DND-41 (cell line): Measurements from ENCODE around the gene GSG1L2.

Source experiments
- ATAC-seq: fragments of 200-7000 bp; cut with Tn5 transposase; 3 replicates; pipeline ENCODE4 v1.9.1; 2021; ENCODE audit warnings: low read depth; ENCODE audit not compliant: insufficient read depth
- DNase-seq: peaks from one replicate; pipeline ENCODE4 v3.0.0-alpha.2; 2020
- H2AFZ ChIP-seq: 2 replicates; pipeline ENCODE4 v1.6.0; 2012; ENCODE audit warnings: low read depth, low read length
- H3K27ac ChIP-seq: 2 replicates; pipeline ENCODE4 v1.5.1; 2012; ENCODE audit warnings: low read length, inconsistent platforms
- H3K27me3 ChIP-seq: fragments of 200-600 bp; sonication (generic); 2 replicates; pipeline ENCODE4 v1.6.0; 2012; ENCODE audit warnings: low read length, mild to moderate bottlenecking, inconsistent platforms; ENCODE audit not compliant: insufficient read depth, poor library complexity
- H3K36me3 ChIP-seq: 2 replicates; pipeline ENCODE4 v1.5.1; 2012; ENCODE audit warnings: low read length, inconsistent platforms; ENCODE audit not compliant: insufficient read depth
- H3K4me1 ChIP-seq: 2 replicates; pipeline ENCODE4 v1.5.1; 2012; ENCODE audit warnings: mild to moderate bottlenecking, low read length; ENCODE audit not compliant: insufficient read depth
- H3K4me2 ChIP-seq: 2 replicates; pipeline ENCODE4 v1.6.0; 2012; ENCODE audit warnings: mild to moderate bottlenecking, moderate library complexity, low read length, inconsistent platforms; ENCODE audit not compliant: insufficient read depth
- H3K4me3 ChIP-seq, 2 experiments: fragments of 200-600 bp in 1 of 2; shearing (Covaris generic) in 1 of 2; 2 replicates each; pipeline ENCODE4 v1.5.1; 2012 to 2016; ENCODE audit warnings: inconsistent platforms in 2 of 2, low read length in 2 of 2, mild to moderate bottlenecking in 2 of 2, low read depth in 1 of 2, moderate library complexity in 1 of 2
- H3K79me2 ChIP-seq: 2 replicates; pipeline ENCODE4 v1.6.0; 2012; ENCODE audit warnings: low read length, inconsistent platforms; ENCODE audit not compliant: insufficient read depth
- H3K9ac ChIP-seq: 2 replicates; pipeline ENCODE4 v1.6.0; 2012; ENCODE audit warnings: low read depth, mild to moderate bottlenecking, inconsistent platforms, low read length, moderate library complexity
- H3K9me3 ChIP-seq: 2 replicates; pipeline ENCODE4 v1.5.1; 2012; ENCODE audit warnings: low read length, moderate library complexity, mild to moderate bottlenecking, inconsistent platforms; ENCODE audit not compliant: insufficient read depth, severe bottlenecking
- H4K20me1 ChIP-seq: 2 replicates; pipeline ENCODE4 v1.6.0; 2012; ENCODE audit warnings: low read length; ENCODE audit not compliant: insufficient read depth
- EZH2 ChIP-seq: IDR thresholded peaks from 3 replicates; pipeline ENCODE4 v1.6.1; 2012; ENCODE audit warnings: borderline replicate concordance, low read depth, mild to moderate bottlenecking, moderate library complexity, low read length, inconsistent platforms; ENCODE audit not compliant: severe bottlenecking
- TF ChIP-seq, protein P1 (sequence below): IDR thresholded peaks from 2 replicates; pipeline ENCODE4 v1.5.1; 2012; ENCODE audit warnings: borderline replicate concordance, low read length, moderate library complexity, mild to moderate bottlenecking; ENCODE audit not compliant: poor library complexity, severe bottlenecking; ENCODE audit errors: extremely low read depth

Gene GSG1L2

DNA sequence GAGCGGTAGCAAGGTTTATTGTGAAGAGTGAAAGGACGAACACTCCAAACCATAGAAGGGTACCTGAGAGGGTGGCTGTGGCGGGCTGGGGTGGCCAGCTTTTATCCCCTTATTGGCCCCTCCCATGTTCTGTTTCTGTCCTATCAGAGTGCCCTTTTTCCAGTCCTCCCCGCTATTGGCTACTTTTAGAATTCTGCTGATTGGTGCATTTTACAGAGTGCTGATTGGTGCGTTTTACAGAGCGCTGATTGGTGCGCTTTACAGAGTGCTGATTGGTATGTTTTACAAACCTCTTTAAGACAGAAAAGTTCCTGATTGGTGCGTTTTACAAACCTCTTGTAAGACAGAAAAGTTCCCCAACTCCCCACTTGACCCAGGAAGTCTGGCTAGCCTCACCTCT, 12.5 kb downstream of the GSG1L2 start:
- no peaks in the 10 kb centered on the region for H3K9me3 ChIP-seq
- DNase-seq, result no peak
- TF ChIP-seq, protein P1, sequence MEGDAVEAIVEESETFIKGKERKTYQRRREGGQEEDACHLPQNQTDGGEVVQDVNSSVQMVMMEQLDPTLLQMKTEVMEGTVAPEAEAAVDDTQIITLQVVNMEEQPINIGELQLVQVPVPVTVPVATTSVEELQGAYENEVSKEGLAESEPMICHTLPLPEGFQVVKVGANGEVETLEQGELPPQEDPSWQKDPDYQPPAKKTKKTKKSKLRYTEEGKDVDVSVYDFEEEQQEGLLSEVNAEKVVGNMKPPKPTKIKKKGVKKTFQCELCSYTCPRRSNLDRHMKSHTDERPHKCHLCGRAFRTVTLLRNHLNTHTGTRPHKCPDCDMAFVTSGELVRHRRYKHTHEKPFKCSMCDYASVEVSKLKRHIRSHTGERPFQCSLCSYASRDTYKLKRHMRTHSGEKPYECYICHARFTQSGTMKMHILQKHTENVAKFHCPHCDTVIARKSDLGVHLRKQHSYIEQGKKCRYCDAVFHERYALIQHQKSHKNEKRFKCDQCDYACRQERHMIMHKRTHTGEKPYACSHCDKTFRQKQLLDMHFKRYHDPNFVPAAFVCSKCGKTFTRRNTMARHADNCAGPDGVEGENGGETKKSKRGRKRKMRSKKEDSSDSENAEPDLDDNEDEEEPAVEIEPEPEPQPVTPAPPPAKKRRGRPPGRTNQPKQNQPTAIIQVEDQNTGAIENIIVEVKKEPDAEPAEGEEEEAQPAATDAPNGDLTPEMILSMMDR, result no peak
- no peaks in the 10 kb centered on the region for H3K27me3 ChIP-seq
- H3K79me2 ChIP-seq, result no peaks in the 10 kb centered on the region
- H3K27ac ChIP-seq, result no peak overlapping the region
- no peaks in the 10 kb centered on the region for H3K4me1 ChIP-seq
- H3K36me3 ChIP-seq, result no peaks in the 10 kb centered on the region
- H3K4me3 ChIP-seq, result no peak overlapping the region
- H3K4me2 ChIP-seq, result no peak overlapping the region
- H3K9ac ChIP-seq, result no peak overlapping the region
- no peaks in the 10 kb centered on the region for H4K20me1 ChIP-seq
- ATAC-seq, result no peak
- H2AFZ ChIP-seq, result no peak overlapping the region

DNA sequence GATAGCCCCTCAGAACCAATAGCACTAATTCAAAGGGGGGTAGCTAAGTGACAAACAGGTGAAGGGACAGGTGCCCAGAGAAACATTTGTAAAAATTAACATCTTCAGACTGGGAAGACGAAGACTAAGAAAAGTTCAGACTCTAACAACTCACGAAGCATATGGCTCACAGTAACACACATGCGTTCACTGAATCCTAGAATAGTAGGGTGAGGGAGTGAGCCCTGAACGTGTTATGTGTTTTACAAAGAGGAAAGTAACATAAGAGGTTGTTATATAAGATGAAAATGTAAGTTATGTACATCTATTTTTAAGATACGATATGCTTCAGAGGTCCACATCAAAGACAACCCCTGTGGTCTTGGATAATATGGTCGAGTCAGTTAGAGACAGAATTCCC, 15.2 kb downstream of the GSG1L2 start:
- no peaks in the 10 kb centered on the region for H3K79me2 ChIP-seq
- no peak overlapping the region for H3K9ac ChIP-seq
- H3K4me1 ChIP-seq, result no peaks in the 10 kb centered on the region
- no peaks in the 10 kb centered on the region for H3K36me3 ChIP-seq
- no peaks in the 10 kb centered on the region for H4K20me1 ChIP-seq
- ATAC-seq (no peak), DNase-seq (no peak)
- H3K4me3 ChIP-seq, result no peak overlapping the region
- no peaks in the 10 kb centered on the region for H3K9me3 ChIP-seq
- TF ChIP-seq, protein P1, result no peak
- TF ChIP-seq EZH2, result no peak
- no peak overlapping the region for H3K27ac ChIP-seq
- H3K4me2 ChIP-seq, result no peak overlapping the region
- H2AFZ ChIP-seq, result no peak overlapping the region
- no peaks in the 10 kb centered on the region for H3K27me3 ChIP-seq

DNA sequence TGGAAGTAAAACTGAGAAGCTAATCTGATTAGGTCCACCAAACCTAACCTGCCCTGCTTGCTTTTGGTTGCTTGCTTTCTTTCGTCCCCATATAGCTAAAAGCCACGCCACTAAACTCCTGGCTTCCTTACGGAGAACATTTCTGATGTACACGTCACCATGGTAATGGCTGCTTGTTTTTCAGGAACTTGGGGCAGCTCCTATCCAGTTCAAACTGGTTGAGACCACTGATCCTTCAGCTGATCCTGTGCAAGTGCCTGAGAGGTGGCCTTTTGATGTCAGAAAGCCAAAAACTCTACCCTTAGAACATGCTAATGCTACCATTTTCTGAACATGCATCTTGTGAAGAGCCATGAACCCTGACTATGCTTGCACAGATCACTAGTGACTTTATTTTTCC, 16.1 kb downstream of the GSG1L2 start:
- DNase-seq (no peak), ATAC-seq (no peak)
- Histone ChIP-seq H3K4me1 (no peaks in the 10 kb centered on the region), H3K4me3 (no peak overlapping the region), H4K20me1 (no peaks in the 10 kb centered on the region), H3K4me2 (no peak overlapping the region), H3K9me3 (no peaks in the 10 kb centered on the region), H3K36me3 (no peaks in the 10 kb centered on the region), H3K27me3 (no peaks in the 10 kb centered on the region), H3K27ac (no peak overlapping the region), H2AFZ (no peak overlapping the region), H3K9ac (no peak overlapping the region), H3K79me2 (no peaks in the 10 kb centered on the region)
- TF ChIP-seq EZH2, result no peak
- TF ChIP-seq, protein P1, result no peak

DNA sequence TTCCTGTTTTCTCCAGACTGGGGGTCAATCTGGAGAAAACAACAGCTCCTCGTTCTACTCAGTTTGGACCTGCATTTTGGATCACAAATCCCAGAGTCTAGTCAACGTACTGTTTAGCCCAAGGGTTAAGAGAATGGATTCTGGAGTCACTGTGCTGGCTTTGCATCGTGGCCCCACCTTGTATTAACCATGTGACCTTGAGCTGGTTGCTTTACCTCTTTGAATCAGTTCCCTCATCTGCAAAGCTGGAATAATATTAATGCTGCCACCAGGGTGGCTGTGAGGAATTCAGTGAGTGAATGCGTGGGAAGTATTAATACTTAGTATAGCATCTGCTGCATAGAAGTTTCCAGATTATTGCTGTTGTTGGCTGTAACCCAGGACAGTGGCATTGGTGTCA, 19.2 kb downstream of the GSG1L2 start:
- Histone ChIP-seq H3K4me2 (no peak overlapping the region), H3K4me1 (no peaks in the 10 kb centered on the region), H3K27me3 (no peaks in the 10 kb centered on the region), H3K9ac (no peak overlapping the region), H4K20me1 (no peaks in the 10 kb centered on the region), H3K27ac (no peak overlapping the region), H3K4me3 (no peak overlapping the region), H3K79me2 (no peaks in the 10 kb centered on the region), H3K36me3 (no peaks in the 10 kb centered on the region), H3K9me3 (no peaks in the 10 kb centered on the region), H2AFZ (no peak overlapping the region)
- TF ChIP-seq, protein P1, result no peak
- TF ChIP-seq EZH2, result no peak
- no peak for ATAC-seq
- DNase-seq, result no peak
